GM19035 (cell line): ENCODE results near the gene CDNF.
"Not testable (repeated sequence)": the region's sequence is repeated elsewhere in the genome, so short reads cannot be mapped to it uniquely, and the experiment has no call there.

Experiments
- ATAC-seq: cut with Tn5 transposase; IDR thresholded peaks from one replicate; pipeline ENCODE4 v1.9.1; 2021; ENCODE audit not compliant: unreplicated experiment

CDNF gene

DNA sequence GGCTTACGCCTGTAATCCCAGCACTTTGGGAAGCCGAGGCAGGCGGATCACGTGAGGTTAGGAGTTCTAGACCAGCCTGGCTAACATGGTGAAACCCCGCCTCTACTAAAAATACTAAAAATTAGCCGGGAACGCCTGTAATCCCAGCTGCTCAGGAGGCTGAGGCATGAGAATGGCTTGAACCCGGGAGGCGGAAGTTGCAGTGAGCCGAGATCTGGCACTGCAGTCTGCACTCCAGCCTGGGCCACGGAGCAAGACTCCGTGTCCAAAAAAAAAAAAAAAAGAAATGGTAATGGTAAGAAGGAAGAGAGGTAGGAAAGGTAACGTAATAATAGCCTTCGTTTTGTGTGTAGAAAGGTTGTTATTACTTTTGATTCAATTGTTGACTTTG, 1.5 kb upstream of the CDNF start:
- ATAC-seq = no peak

GRCh38 chr10:14838582-14839304, 906 bp upstream of the CDNF start:
- peak; percentile 15 for ATAC-seq

DNA sequence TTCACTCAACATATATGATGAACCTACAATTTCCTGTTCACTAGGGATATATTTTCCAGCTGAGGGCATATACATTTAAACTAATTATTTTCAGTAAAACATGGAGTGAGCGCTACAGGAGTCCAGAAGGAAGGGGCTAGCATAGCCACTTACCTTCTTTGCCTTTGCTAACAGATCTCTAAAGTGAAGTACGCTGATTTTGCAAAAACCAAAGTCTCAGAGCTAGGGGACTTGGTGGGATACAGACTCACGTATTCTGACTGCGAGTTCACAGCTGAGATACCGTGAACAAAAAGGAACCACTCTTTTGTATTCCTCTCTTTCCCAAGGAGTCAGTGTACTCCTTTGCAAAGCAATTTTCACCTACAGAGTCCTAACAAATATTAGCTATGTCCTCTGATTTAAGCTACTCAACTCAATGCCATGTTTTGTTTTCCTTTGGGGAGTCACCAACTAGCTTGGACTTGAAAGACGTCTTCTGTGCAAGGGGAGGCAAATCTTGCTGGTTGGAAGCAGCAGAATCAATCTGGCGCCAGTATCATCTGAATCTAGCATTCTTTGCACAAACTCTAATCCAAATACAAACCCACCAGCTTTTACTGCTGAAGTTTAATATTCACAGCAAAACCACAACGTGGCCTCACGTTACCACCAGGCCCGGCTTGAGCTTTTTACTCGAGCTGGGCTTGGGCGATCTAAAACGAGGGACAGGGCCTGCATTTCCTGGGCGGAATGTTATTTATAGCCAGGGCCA, 657 bp downstream of the CDNF start:
- ATAC-seq = no peak

GRCh38 chr10:14836208-14836607, 1.6 kb downstream of the CDNF start:
- no peak for ATAC-seq

DNA sequence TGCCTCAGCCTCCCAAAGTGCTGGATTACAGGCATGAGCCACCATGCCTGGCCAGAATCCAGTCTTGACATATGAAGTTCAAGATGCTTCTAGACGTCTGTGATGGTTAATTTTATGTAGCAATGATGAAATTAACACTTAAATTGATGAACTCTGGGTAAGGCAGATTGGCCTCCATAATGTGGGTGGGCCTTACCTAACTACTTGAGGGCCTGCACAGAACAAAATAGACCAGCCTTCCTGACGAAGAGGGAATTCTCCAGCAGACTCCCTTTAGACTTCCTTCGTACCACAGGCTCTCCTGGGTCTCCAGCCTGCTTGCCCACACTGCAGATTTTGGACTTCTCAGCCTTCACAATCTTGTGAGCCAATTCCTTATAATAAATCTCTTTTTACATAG, 4.7 kb downstream of the CDNF start:
- ATAC-seq = no peak

DNA sequence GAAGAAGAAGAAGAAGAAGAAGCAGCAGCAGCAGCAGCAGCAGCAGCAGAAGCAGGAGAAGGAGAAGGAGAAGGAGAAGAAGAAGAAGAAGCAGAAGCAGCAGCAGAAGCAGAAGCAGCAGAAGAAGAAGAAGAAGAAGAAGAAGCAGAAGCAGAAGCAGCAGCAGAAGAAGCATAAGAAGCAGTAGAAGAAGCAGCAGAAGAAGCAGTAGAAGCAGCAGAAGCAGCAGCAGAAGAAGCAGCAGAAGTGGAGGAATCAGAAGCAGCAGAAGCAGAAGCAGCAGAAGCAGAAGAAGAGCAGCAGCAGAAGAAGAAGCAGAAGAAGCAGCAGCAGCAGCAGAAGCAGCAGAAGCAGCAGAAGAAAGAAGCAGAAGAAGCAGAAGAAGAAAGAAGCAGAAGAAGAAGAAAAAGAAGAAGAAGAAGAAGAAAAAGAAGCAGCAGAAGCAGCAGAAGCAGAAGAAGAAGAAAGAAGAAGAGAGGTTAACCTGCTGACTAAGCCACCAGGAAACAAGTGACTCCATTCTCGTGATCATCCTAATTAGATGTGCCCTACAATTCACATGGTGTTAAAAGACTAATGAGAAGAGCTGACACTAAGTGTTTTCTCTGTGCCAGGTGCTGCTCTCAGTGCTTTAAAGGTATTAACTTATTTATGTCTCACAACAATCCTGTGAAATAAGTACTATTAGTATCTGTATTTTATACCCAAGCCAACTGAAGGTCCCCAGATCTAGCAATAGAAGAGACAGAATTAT, 11.6 kb downstream of the CDNF start:
- no peak for ATAC-seq

DNA sequence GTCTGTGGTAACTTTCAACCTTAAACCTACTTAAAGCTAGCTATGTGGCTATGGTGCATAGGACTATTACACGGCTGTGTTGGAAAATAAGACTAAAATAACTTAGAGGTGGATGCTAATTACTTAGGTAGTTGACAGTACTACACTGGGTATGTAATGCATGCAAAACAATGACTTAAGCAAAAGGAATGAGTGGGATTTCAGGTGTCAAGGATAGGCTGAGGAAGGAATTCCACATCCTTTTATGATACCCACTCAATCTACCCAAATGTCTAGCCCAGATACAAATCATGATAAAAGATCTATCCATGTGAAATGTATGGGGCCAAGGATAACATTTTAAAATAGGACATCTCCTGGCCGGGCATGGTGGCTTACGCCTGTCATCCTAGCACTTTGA, 13.9 kb downstream of the CDNF start:
- ATAC-seq = no peak

- no peak for ATAC-seq
These were observed 14.7 kb downstream of the CDNF start for GRCh38 chr10:14822879-14823755.

- no peak for ATAC-seq
These were observed 16.0 kb downstream of the CDNF start for GRCh38 chr10:14821635-14822375.

DNA sequence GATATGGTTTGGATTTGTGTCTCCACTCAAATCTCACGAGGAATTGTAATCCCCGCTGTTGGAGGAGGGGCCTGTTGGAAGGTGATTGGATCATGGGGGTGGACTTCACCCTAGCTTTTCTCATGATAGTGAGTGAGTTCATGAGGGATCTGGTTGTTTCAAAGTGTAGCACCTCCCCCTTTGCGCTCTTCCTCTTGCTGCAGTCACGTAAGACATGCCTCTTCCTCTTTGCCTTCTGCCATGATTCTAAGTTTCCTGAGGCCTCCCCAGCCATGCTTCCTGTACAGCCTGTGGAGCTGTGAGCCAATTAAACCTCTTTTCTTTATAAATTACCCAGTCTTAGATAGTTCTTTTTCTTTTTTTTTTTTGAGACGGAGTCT, 17.1 kb downstream of the CDNF start:
- no peak for ATAC-seq

DNA sequence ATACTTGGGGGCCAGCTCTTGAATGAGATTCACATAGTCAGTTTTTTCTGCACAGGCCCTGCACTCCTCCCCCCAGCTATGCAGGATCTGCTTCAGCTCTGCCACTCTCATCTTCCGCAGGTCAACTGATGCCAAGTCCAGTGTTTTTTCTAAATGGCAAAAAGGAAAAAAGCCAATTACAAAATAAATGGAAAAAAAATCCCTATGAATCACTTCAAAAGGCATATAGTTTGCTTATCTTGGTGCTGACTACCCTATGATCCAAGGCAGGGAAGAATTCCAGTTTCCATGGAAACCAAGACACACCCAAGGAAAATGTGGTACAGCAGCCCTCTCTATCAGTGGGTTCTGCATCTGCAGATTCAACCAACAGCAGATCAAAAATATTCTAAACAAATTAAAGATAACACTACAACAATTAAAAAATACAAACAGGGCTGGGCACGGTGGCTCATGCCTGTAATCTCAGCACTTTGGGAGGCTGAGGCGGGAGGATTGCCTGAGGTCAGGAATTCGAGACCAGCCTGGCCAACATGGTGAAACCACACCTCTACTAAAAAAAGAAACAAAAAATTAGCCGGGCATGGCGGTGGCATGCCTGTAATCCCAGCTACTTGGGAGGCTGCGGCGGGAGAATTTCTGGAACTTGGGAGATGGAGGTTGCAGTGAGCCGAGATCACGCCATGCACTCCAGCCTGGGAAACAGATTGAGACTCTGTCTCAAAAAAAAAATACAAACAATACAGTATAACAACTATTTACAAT, 17.6 kb downstream of the CDNF start:
- ATAC-seq = no peak

DNA sequence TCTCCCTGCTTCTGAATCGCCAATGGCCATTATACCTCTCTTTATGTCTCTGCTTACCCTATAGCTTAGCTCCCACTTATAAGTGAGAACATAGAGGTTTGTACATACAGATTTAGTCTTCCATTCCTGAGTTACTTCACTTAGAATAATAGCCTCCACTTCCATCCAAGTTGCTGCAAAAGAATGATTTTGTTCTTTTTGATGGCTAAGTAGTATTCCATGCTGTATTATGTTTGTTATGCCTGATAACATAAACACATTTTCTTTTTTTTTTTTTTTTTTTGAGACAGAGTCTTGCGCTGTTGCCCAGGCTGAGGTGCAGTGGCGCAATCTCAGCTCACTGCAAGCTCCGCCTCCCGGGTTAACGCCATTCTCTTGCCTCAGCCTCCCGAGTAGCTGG, 21.1 kb downstream of the CDNF start:
- ATAC-seq = not testable (repeated sequence)

GRCh38 chr10:14815681-14816080, 22.2 kb downstream of the CDNF start:
- no peak for ATAC-seq

GRCh38 chr10:14812271-14812670, 25.6 kb downstream of the CDNF start:
- no peak for ATAC-seq

GRCh38 chr10:14810969-14811953, 26.6 kb downstream of the CDNF start:
- no peak for ATAC-seq

- ATAC-seq = no peak
These were observed 31.5 kb downstream of the CDNF start for GRCh38 chr10:14806318-14806717.

- ATAC-seq = no peak
These were observed 34.0 kb downstream of the CDNF start for GRCh38 chr10:14803827-14804226.

GRCh38 chr10:14801723-14802122, 36.1 kb downstream of the CDNF start:
- ATAC-seq = no peak
